Endothelial cell of umbilical vein (primary cell): Measurements from ENCODE around the gene PTPDC1. TPM values are rescaled to one million over a fixed set of nuclear protein-coding genes. Genes with fewer than 3 reads are reported as not detected.

Experiments used
- BruUV-seq: library from RNA; stranded (reverse); fragments of 400-500 nt; replicated peaks from 2 replicates; lab custom pipeline; 2021; lab: Mats Ljungman, UMichigan
- CTCF ChIA-PET: fragments of 300-600, 350-600 bp; sonication (Branson Sonifier 250); formaldehyde crosslinking; loops from one replicate; lab custom pipeline; 2021; ENCODE audit warnings: antibody characterized with exemption, inconsistent platforms; lab: Charles Lee
- POLR2A ChIA-PET: fragments of 300-600, 350-600 bp; sonication (Branson Sonifier 250); formaldehyde crosslinking; loops from one replicate; lab custom pipeline; 2021; ENCODE audit warnings: antibody characterized with exemption, inconsistent platforms; lab: Charles Lee
- DNase-seq: peaks from one replicate; pipeline ENCODE4 v3.0.0-alpha.2; 2011; ENCODE audit warnings: low read depth, low spot score
- FAIRE-seq: peaks from 2 replicates; lab custom pipeline; 2011; peaks lifted over from hg19 to GRCh38; lab: Jason Lieb, UNC
- H2AFZ ChIP-seq: 2 replicates; pipeline ENCODE4 v1.6.0; 2012; ENCODE audit warnings: low read depth, low read length, control low read depth, inconsistent platforms
- H3K27ac ChIP-seq: 2 replicates; pipeline ENCODE4 v1.5.1; 2011; ENCODE audit warnings: low read depth, mild to moderate bottlenecking, control low read depth, low read length, moderate library complexity; ENCODE audit not compliant: insufficient read depth
- H3K27me3 ChIP-seq, 2 experiments: 2 replicates each; pipeline versions ENCODE4 v1.6.0 to v1.6.1; 2011; ENCODE audit warnings: low read length in 2 of 2, mixed read lengths in 1 of 2; ENCODE audit not compliant: control insufficient read depth in 2 of 2, insufficient read depth in 2 of 2
- H3K36me3 ChIP-seq, 2 experiments: 2 replicates in 1 of 2; 3 replicates in 1 of 2; pipeline ENCODE4 v1.5.1; 2011; ENCODE audit warnings: low read length in 2 of 2, mild to moderate bottlenecking in 1 of 2, moderate library complexity in 1 of 2; ENCODE audit not compliant: control insufficient read depth in 2 of 2, insufficient read depth in 2 of 2; ENCODE audit errors: extremely low read depth in 1 of 2
- H3K4me1 ChIP-seq: 3 replicates; pipeline ENCODE4 v1.5.1; 2011; ENCODE audit warnings: mild to moderate bottlenecking, low read length; ENCODE audit not compliant: control insufficient read depth, insufficient read depth; ENCODE audit errors: extremely low read depth
- H3K4me2 ChIP-seq: 2 replicates; pipeline ENCODE4 v1.6.1; 2011; ENCODE audit warnings: low read length, control low read depth, mixed read lengths; ENCODE audit not compliant: insufficient read depth
- H3K4me3 ChIP-seq, 3 experiments: fragments of 200-600 bp in 1 of 3; sonication (generic), shearing (Covaris generic) in 1 of 3; replicated peaks in 1 of 3; 2 replicates each; pipeline ENCODE4 v1.5.1; 2011 to 2016; ENCODE audit warnings: control low read depth in 3 of 3, low read length in 3 of 3, mild to moderate bottlenecking in 2 of 3, inconsistent platforms in 1 of 3, low read depth in 1 of 3, moderate library complexity in 1 of 3; ENCODE audit not compliant: insufficient read depth in 1 of 3
- H3K79me2 ChIP-seq: 2 replicates; pipeline ENCODE4 v1.6.0; 2012; ENCODE audit warnings: low read length, inconsistent platforms; ENCODE audit not compliant: control insufficient read depth, insufficient read depth
- H3K9ac ChIP-seq: replicated peaks from 2 replicates; pipeline ENCODE3; 2011; ENCODE audit warnings: low read length, control low read depth; ENCODE audit not compliant: insufficient read depth; ENCODE audit errors: extremely low read depth
- H3K9me1 ChIP-seq: replicated peaks from 3 replicates; pipeline ENCODE4 v1.6.0; 2011; ENCODE audit warnings: mild to moderate bottlenecking, low read length; ENCODE audit not compliant: control insufficient read depth, insufficient read depth; ENCODE audit errors: extremely low read depth
- H3K9me3 ChIP-seq: replicated peaks from 2 replicates; pipeline ENCODE4 v1.5.1; 2012; ENCODE audit warnings: low read length, inconsistent platforms; ENCODE audit not compliant: control insufficient read depth, insufficient read depth
- H4K20me1 ChIP-seq: replicated peaks from 2 replicates; pipeline ENCODE3; 2011; ENCODE audit warnings: mild to moderate bottlenecking, low read length; ENCODE audit not compliant: control insufficient read depth, insufficient read depth; ENCODE audit errors: extremely low read depth
- EZH2 ChIP-seq: IDR thresholded peaks from 2 replicates; pipeline ENCODE4 v1.6.1; 2012; ENCODE audit warnings: borderline replicate concordance, low read depth, mild to moderate bottlenecking, moderate library complexity, low read length, inconsistent platforms; ENCODE audit not compliant: severe bottlenecking
- FOS ChIP-seq: IDR thresholded peaks from 2 replicates; pipeline ENCODE4 v1.6.1; 2011; ENCODE audit warnings: mild to moderate bottlenecking, low read length, moderate library complexity, borderline replicate concordance; ENCODE audit not compliant: insufficient read depth
- GATA2 ChIP-seq: IDR thresholded peaks from 2 replicates; pipeline ENCODE4 v1.7.0; 2011; ENCODE audit warnings: low read depth, mild to moderate bottlenecking, moderate library complexity, mixed read lengths, low read length; ENCODE audit not compliant: insufficient read length, insufficient read depth
- JUN ChIP-seq: IDR thresholded peaks from 2 replicates; pipeline ENCODE4 v1.6.1; 2011; ENCODE audit warnings: borderline replicate concordance, low read depth; ENCODE audit not compliant: insufficient read length, insufficient read depth
- MYC ChIP-seq: IDR thresholded peaks from one replicate; pipeline ENCODE4 v1.6.1; 2011; ENCODE audit warnings: mild to moderate bottlenecking, low read depth, low read length
- POLR2A ChIP-seq: IDR thresholded peaks from 2 replicates; pipeline ENCODE4 v1.6.1; 2012; ENCODE audit warnings: low read depth, mild to moderate bottlenecking, control low read depth, low read length
- POLR2AphosphoS5 ChIP-seq: IDR thresholded peaks from 2 replicates; pipeline ENCODE4 v1.6.1; 2012; ENCODE audit warnings: low read depth, mild to moderate bottlenecking, control low read depth, low read length, moderate library complexity; ENCODE audit not compliant: insufficient read depth
- dilution Hi-C: fragments of 300-500 bp; cut with MboI; formaldehyde crosslinking; loops from one replicate; pipeline ENCODE4 v1.15.0; 2019; ENCODE audit warnings: low sequenced_read_pairs; ENCODE audit not compliant: extremely low pct_ligation_motif_present
- intact Hi-C: fragments of 100-400 bp; cut with micrococcal nuclease; formaldehyde crosslinking; loops from one replicate; pipeline ENCODE4 v1.10.0; 2022
- polyA plus RNA-seq, 4 experiments: library from polyadenylated mRNA; depleted of rRNA in 3 of 4; stranded (reverse) in 3 of 4; unstranded in 1 of 4; fragments of >200 nt; gene quantifications; 2 replicates each; pipeline versions ENCODE4 v1.2.1 to v1.2.3, GENCODE V29; 2011 to 2012; ENCODE audit warnings: missing spikeins in 1 of 4
- total RNA-seq: library from RNA; stranded (reverse); gene quantifications from 2 replicates; pipeline ENCODE4 v1.2.3, GENCODE V29; 2021
- TF ChIP-seq, protein P1 (sequence below): IDR thresholded peaks from 2 replicates; pipeline ENCODE4 v1.6.1; 2011; ENCODE audit not compliant: insufficient read depth, insufficient read length
- TF ChIP-seq, protein P2 (sequence below), 2 donors: IDR thresholded peaks; 1 replicate in 1 of 2; 2 replicates in 1 of 2; pipeline ENCODE4 v1.5.1; 2011; ENCODE audit warnings: low read length in 2 of 2, mild to moderate bottlenecking in 2 of 2, moderate library complexity in 2 of 2, control low read depth in 1 of 2, inconsistent platforms in 1 of 2, low read depth in 1 of 2; ENCODE audit not compliant: insufficient read depth in 1 of 2; ENCODE audit errors: extremely low read depth in 1 of 2

The PTPDC1 gene
- total and polyA plus RNA-seq, 2 donors (not counting 3 experiments of a cell fraction or from before 2014, with no cell fraction given) = 4.3 to 9.1 TPM

DNA sequence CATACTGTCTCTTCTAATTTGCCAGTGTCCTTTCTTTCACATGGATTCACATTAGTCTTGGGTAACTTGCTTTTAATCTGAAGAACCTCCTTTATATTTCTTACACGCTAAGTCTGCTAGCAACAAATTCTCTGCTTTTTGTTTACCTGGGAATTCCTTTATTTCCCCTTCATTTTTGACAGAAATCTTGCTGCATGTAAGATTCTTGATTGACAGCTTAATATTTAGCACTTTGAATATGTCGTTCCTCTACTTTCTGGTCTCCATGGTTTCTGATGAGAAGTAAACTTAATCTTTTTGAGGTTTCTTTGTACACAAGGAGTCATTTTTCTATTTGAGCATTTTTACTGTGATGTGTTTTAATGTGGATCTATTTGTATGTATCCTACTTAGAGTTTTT is 6.2 kb upstream of the PTPDC1 start:
- ChIA-PET POLR2A (no interaction called here), CTCF (interaction anchor here (0.9 to 1.0 kb wide), 2 partner anchors 13 to 135 kb away, joined by 3 to 4 read pairs; no protein-coding TSS in a partner anchor)
- no peak for DNase-seq
- Histone ChIP-seq H3K9ac (no peak overlapping the region), H3K27ac (no peak overlapping the region), H3K79me2 (no peaks in the 10 kb centered on the region), H3K9me1 (no peaks in the 10 kb centered on the region), H3K4me2 (no peak overlapping the region), H2AFZ (no peak overlapping the region), H3K9me3 (no peaks in the 10 kb centered on the region), H4K20me1 (no peaks in the 10 kb centered on the region), H3K4me3 (no peak overlapping the region), H3K27me3 (no peaks in the 10 kb centered on the region), H3K4me1 (peaks cover 11% of the 10 kb centered on the region), H3K36me3 (no peaks in the 10 kb centered on the region)
- no peak for FAIRE-seq
- intact Hi-C loops (no loop called here), dilution Hi-C loops (no loop called here)
- BruUV-seq = no TSS peak
- TF ChIP-seq MYC (no peak), POLR2AphosphoS5 (no peak), EZH2 (no peak), JUN (no peak), GATA2 (no peak), POLR2A (no peak), FOS (no peak)
- TF ChIP-seq, protein P1, sequence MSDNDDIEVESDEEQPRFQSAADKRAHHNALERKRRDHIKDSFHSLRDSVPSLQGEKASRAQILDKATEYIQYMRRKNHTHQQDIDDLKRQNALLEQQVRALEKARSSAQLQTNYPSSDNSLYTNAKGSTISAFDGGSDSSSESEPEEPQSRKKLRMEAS = no peak
- TF ChIP-seq, protein P2, sequence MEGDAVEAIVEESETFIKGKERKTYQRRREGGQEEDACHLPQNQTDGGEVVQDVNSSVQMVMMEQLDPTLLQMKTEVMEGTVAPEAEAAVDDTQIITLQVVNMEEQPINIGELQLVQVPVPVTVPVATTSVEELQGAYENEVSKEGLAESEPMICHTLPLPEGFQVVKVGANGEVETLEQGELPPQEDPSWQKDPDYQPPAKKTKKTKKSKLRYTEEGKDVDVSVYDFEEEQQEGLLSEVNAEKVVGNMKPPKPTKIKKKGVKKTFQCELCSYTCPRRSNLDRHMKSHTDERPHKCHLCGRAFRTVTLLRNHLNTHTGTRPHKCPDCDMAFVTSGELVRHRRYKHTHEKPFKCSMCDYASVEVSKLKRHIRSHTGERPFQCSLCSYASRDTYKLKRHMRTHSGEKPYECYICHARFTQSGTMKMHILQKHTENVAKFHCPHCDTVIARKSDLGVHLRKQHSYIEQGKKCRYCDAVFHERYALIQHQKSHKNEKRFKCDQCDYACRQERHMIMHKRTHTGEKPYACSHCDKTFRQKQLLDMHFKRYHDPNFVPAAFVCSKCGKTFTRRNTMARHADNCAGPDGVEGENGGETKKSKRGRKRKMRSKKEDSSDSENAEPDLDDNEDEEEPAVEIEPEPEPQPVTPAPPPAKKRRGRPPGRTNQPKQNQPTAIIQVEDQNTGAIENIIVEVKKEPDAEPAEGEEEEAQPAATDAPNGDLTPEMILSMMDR (IDR thresholded peaks at IDR 0.05; ENCODE audit: extremely low read depth in 1 of 2, insufficient read depth in 1 of 2, low read depth in 1 of 2, low read length in 2 of 2) = no peak
